ENCODE data around the gene MYO1G.

Gene MYO1G

DNA sequence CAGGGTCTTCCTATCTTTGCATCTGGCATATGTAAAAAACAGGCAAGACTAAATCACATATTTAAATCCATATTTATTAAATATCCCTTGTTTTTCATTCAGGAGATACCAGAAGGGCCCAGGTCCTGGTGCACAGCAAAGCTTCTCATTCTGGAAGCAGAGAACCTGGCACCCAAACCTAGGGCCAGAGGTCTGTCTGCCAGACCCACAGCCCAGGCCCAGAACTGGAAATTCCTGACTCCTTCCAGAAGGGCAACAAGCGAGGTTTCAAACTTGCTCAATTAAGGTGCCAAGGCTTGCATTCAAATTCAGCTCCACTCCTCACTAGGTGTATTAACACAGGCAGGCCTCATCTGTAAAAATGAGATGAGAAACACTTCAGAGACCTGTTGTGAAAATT is 4.2 kb upstream of the MYO1G start:
- no peaks in the 10 kb centered on the region for H3K27me3 ChIP-seq (ENCODE audit: insufficient read depth, poor library complexity, severe bottlenecking)
- TF ChIP-seq POLR2AphosphoS5 (IDR thresholded peaks at IDR 0.05; ENCODE audit: low read depth) (no peak), SPI1 (IDR thresholded peaks at IDR 0.05; ENCODE audit: borderline replicate concordance, low read depth) (no peak), GABPA (IDR thresholded peaks at IDR 0.05; ENCODE audit: low read depth) (no peak)
- TF ChIP-seq, protein P1, sequence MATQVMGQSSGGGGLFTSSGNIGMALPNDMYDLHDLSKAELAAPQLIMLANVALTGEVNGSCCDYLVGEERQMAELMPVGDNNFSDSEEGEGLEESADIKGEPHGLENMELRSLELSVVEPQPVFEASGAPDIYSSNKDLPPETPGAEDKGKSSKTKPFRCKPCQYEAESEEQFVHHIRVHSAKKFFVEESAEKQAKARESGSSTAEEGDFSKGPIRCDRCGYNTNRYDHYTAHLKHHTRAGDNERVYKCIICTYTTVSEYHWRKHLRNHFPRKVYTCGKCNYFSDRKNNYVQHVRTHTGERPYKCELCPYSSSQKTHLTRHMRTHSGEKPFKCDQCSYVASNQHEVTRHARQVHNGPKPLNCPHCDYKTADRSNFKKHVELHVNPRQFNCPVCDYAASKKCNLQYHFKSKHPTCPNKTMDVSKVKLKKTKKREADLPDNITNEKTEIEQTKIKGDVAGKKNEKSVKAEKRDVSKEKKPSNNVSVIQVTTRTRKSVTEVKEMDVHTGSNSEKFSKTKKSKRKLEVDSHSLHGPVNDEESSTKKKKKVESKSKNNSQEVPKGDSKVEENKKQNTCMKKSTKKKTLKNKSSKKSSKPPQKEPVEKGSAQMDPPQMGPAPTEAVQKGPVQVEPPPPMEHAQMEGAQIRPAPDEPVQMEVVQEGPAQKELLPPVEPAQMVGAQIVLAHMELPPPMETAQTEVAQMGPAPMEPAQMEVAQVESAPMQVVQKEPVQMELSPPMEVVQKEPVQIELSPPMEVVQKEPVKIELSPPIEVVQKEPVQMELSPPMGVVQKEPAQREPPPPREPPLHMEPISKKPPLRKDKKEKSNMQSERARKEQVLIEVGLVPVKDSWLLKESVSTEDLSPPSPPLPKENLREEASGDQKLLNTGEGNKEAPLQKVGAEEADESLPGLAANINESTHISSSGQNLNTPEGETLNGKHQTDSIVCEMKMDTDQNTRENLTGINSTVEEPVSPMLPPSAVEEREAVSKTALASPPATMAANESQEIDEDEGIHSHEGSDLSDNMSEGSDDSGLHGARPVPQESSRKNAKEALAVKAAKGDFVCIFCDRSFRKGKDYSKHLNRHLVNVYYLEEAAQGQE (IDR thresholded peaks at IDR 0.05; ENCODE audit: insufficient replicate concordance, low read depth), result no peak
- TF ChIP-seq, protein P2, sequence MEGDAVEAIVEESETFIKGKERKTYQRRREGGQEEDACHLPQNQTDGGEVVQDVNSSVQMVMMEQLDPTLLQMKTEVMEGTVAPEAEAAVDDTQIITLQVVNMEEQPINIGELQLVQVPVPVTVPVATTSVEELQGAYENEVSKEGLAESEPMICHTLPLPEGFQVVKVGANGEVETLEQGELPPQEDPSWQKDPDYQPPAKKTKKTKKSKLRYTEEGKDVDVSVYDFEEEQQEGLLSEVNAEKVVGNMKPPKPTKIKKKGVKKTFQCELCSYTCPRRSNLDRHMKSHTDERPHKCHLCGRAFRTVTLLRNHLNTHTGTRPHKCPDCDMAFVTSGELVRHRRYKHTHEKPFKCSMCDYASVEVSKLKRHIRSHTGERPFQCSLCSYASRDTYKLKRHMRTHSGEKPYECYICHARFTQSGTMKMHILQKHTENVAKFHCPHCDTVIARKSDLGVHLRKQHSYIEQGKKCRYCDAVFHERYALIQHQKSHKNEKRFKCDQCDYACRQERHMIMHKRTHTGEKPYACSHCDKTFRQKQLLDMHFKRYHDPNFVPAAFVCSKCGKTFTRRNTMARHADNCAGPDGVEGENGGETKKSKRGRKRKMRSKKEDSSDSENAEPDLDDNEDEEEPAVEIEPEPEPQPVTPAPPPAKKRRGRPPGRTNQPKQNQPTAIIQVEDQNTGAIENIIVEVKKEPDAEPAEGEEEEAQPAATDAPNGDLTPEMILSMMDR (IDR thresholded peaks at IDR 0.05; ENCODE audit: insufficient read depth, low read length), result no peak
- H3K4me3 ChIP-seq (replicated peaks; ENCODE audit: insufficient read depth, low read length), result no peak overlapping the region
- no peak for DNase-seq (ENCODE audit: low read depth in 1 of 2, low spot score in 1 of 2)
- peak overlapping the region; percentile 90 for H3K27ac ChIP-seq (replicated peaks)

DNA sequence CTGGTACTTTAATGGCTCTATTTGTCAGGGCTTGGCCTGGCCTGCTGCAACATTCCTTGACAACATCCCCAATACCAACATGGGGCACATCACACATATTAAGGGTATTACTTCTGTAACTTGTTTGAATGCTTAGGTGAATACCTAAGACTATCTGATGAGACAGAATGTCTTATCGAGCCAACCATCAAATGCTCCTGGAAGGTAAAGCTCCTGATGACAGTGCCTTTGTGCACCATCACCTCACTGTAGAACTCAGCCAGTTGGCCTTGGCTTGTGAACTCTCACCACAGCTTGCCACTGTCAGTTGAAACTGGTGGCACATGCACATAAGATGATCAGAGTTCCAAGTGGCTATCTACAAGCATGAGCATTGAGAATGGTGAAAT is 3.7 kb upstream of the MYO1G start:
- no peaks in the 10 kb centered on the region for H3K27me3 ChIP-seq (ENCODE audit: insufficient read depth, poor library complexity, severe bottlenecking)
- no peak overlapping the region for H3K27ac ChIP-seq (replicated peaks)
- H3K4me3 ChIP-seq (replicated peaks; ENCODE audit: insufficient read depth, low read length), result no peak overlapping the region; the same call in 1 of the 2 replicates
- TF ChIP-seq, protein P2 (IDR thresholded peaks at IDR 0.05; ENCODE audit: insufficient read depth, low read length), result no peak
- TF ChIP-seq POLR2AphosphoS5 (IDR thresholded peaks at IDR 0.05; ENCODE audit: low read depth) (peak; percentile 50), GABPA (IDR thresholded peaks at IDR 0.05; ENCODE audit: low read depth) (no peak), SPI1 (IDR thresholded peaks at IDR 0.05; ENCODE audit: borderline replicate concordance, low read depth) (no peak)
- peak in 1 of 2 experiments; percentile 21 for DNase-seq (ENCODE audit: low read depth in 1 of 2, low spot score in 1 of 2)

DNA sequence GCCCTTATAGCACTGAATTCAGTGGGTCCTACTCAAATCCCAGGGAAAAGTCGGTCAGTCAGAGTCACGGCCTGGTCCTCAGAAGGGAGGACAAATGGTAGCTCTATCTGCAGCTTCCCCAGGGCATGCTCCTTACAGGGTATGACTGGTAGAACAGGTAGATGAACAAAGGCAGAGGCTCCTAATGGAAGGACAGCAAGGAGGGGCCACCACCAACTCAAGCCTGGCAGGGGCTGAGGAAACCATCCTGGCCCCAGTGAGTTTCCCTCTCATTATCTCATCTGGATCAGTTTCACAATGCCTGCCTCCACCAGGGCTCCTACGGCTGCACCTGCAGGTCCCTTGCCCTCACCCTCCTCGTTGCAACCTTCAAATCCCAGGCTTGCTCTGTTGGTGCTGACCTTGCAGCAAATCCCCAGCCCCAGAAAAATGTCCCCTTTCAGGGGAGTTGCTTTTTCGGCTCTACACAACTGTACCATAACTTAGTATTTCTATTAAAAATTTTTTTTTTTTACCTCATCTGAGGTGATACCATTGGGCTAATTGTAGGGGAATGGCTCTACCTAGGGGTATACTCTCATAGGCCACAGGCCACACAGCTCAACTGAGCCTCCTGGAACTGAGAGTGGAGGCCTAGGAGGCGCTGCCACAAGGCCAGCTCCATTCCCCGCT is 2.4 kb upstream of the MYO1G start:
- H3K27ac ChIP-seq (replicated peaks), result peak overlapping the region; percentile 92
- DNase-seq (ENCODE audit: low read depth in 1 of 2, low spot score in 1 of 2), result peak in 1 of 2 experiments; percentile 61
- TF ChIP-seq GABPA (IDR thresholded peaks at IDR 0.05; ENCODE audit: low read depth) (no peak), SPI1 (IDR thresholded peaks at IDR 0.05; ENCODE audit: borderline replicate concordance, low read depth) (no peak), POLR2AphosphoS5 (IDR thresholded peaks at IDR 0.05; ENCODE audit: low read depth) (peak; percentile 28)
- TF ChIP-seq, protein P2 (IDR thresholded peaks at IDR 0.05; ENCODE audit: insufficient read depth, low read length), result no peak
- TF ChIP-seq, protein P1 (IDR thresholded peaks at IDR 0.05; ENCODE audit: insufficient replicate concordance, low read depth), result no peak

More for the DNA sequence above, 2.4 kb upstream of the MYO1G start:
- Histone ChIP-seq H3K4me3 (replicated peaks; ENCODE audit: insufficient read depth, low read length) (no peak overlapping the region), H3K27me3 (ENCODE audit: insufficient read depth, poor library complexity, severe bottlenecking) (no peaks in the 10 kb centered on the region)

Data from HL-60 (cell line).